Fibroblast of lung (primary cell): ENCODE measurements around the gene BGN. TPM values are rescaled to one million over a fixed set of nuclear protein-coding genes. Genes with fewer than 3 reads are reported as not detected.

ENCODE experiments used
- DNase-seq, 2 donors: peaks; one replicate each; pipeline versions ENCODE4 v3.0.0 to v3.0.0-alpha.2; 2010; ENCODE audit warnings: low read depth in 2 of 2
- H2AFZ ChIP-seq: 2 replicates; pipeline ENCODE4 v1.5.1; 2012; ENCODE audit warnings: low read length, control low read depth, inconsistent platforms
- H3K27ac ChIP-seq: 2 replicates; pipeline ENCODE4 v1.5.1; 2011; ENCODE audit warnings: low read length, control low read depth; ENCODE audit not compliant: insufficient read depth
- H3K27me3 ChIP-seq: 2 replicates; pipeline ENCODE4 v1.5.1; 2011; ENCODE audit warnings: mild to moderate bottlenecking, low read length; ENCODE audit not compliant: control insufficient read depth, insufficient read depth
- H3K36me3 ChIP-seq: 2 replicates; pipeline ENCODE4 v1.5.1; 2011; ENCODE audit warnings: low read length; ENCODE audit not compliant: control insufficient read depth, insufficient read depth
- H3K4me1 ChIP-seq: 2 replicates; pipeline ENCODE4 v1.5.1; 2011; ENCODE audit warnings: low read length; ENCODE audit not compliant: control insufficient read depth, insufficient read depth; ENCODE audit errors: extremely low read depth
- H3K4me2 ChIP-seq: 2 replicates; pipeline ENCODE4 v1.5.1; 2011; ENCODE audit warnings: low read length, control low read depth; ENCODE audit not compliant: insufficient read depth; ENCODE audit errors: extremely low read depth
- H3K4me3 ChIP-seq, 4 experiments: fragments of 200-600 bp in 1 of 4; sonication (generic) in 1 of 4; replicated peaks in 1 of 4; 2 replicates each; pipeline ENCODE4 v1.5.1; 2011 to 2016; ENCODE audit warnings: low read length in 4 of 4, low read depth in 3 of 4, mild to moderate bottlenecking in 3 of 4, control low read depth in 2 of 4, inconsistent platforms in 1 of 4, mixed read lengths in 1 of 4; ENCODE audit not compliant: insufficient read depth in 1 of 4; ENCODE audit errors: control extremely low read depth in 1 of 4
- H3K79me2 ChIP-seq: 2 replicates; pipeline ENCODE4 v1.5.1; 2012; ENCODE audit warnings: mild to moderate bottlenecking, low read length, inconsistent platforms; ENCODE audit not compliant: control insufficient read depth, insufficient read depth
- H3K9ac ChIP-seq: 2 replicates; pipeline ENCODE4 v1.5.1; 2011; ENCODE audit warnings: mild to moderate bottlenecking, low read length, control low read depth; ENCODE audit not compliant: insufficient read depth
- H3K9me3 ChIP-seq: 2 replicates; pipeline ENCODE4 v1.5.1; 2012; ENCODE audit warnings: low read depth, low read length; ENCODE audit not compliant: control insufficient read depth, insufficient read depth
- H4K20me1 ChIP-seq: 2 replicates; pipeline ENCODE4 v1.5.1; 2011; ENCODE audit warnings: low read length; ENCODE audit not compliant: control insufficient read depth, insufficient read depth; ENCODE audit errors: extremely low read depth
- EZH2 ChIP-seq: IDR thresholded peaks from 2 replicates; pipeline ENCODE4 v1.5.1; 2012; ENCODE audit warnings: low read length, control low read depth, mild to moderate bottlenecking; ENCODE audit errors: missing control alignments
- polyA plus RNA-seq, 2 donors: library from polyadenylated mRNA; depleted of rRNA in 1 of 2; stranded (reverse) in 1 of 2; unstranded in 1 of 2; fragments of >200 nt; gene quantifications; 2 replicates each; pipeline ENCODE4 v1.2.1, GENCODE V29; 2011 to 2012; ENCODE audit warnings: missing spikeins in 1 of 2
- total RNA-seq: library from RNA; depleted of rRNA; stranded (reverse); fragments of >200 nt; gene quantifications from 2 replicates; pipeline ENCODE4 v1.2.1, GENCODE V29; 2014
- TF ChIP-seq, protein P1 (sequence below), 2 donors: IDR thresholded peaks in 1 of 2; conservative IDR thresholded peaks in 1 of 2; 1 replicate in 1 of 2; 2 replicates in 1 of 2; pipeline ENCODE4 v1.5.1; 2011 to 2012; ENCODE audit warnings: low read length in 2 of 2, control low read depth in 1 of 2, inconsistent platforms in 1 of 2, low read depth in 1 of 2, mild to moderate bottlenecking in 1 of 2

BGN gene
- total and polyA plus RNA-seq, 2 donors (not counting 1 experiment from before 2014, with no cell fraction given), result 10.1 to 61.7 TPM

DNA sequence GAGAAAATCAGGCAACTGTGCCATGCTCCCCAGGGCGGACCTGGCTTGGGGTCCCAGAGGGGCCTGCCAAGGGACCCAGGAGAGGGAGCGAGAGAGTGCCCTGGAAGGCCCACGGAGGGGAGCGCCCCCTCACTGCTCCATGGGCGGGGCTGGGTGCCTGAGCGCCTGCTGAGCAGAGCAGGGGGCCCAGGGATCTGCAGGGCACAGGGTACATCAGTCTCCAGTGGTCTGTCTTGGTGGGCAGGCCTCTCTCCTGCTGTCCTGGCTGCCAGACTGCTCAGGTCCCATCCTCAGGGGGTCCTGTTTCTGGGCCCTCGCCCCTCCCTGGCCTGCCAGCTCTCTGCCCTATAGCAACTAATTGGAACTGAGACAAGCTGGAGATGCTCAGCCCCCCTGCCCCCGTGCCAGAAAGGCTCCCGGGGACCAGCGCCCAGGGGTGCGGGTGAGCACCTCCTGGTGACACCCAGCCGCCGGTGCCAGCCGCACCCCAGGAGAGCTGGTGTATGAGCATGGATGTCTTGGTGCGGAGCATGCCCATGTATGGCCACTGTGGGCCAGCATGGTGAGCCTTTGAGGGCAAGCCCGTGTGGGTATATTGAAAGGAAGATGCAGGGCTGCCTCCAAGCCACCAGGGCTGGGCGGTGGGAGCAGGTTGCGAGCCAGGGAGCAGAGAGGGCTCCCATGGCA lies 1.3 kb downstream of the BGN start:
- peaks cover 3% of the 10 kb centered on the region for H3K4me1 ChIP-seq
- DNase-seq, result no peak
- no peaks in the 10 kb centered on the region for H3K36me3 ChIP-seq
- TF ChIP-seq, protein P1, sequence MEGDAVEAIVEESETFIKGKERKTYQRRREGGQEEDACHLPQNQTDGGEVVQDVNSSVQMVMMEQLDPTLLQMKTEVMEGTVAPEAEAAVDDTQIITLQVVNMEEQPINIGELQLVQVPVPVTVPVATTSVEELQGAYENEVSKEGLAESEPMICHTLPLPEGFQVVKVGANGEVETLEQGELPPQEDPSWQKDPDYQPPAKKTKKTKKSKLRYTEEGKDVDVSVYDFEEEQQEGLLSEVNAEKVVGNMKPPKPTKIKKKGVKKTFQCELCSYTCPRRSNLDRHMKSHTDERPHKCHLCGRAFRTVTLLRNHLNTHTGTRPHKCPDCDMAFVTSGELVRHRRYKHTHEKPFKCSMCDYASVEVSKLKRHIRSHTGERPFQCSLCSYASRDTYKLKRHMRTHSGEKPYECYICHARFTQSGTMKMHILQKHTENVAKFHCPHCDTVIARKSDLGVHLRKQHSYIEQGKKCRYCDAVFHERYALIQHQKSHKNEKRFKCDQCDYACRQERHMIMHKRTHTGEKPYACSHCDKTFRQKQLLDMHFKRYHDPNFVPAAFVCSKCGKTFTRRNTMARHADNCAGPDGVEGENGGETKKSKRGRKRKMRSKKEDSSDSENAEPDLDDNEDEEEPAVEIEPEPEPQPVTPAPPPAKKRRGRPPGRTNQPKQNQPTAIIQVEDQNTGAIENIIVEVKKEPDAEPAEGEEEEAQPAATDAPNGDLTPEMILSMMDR (conservative IDR thresholded peaks at IDR 0.05 in 1 of 2, IDR thresholded peaks at IDR 0.05 in 1 of 2; ENCODE audit: low read depth in 1 of 2, low read length in 2 of 2), result no peak
- no peak for TF ChIP-seq EZH2
- H3K9ac ChIP-seq, result no peak overlapping the region
- H2AFZ ChIP-seq, result no peak overlapping the region
- no peaks in the 10 kb centered on the region for H3K9me3 ChIP-seq
- no peaks in the 10 kb centered on the region for H3K79me2 ChIP-seq
- no peak overlapping the region for H3K27ac ChIP-seq
- H3K27me3 ChIP-seq, result no peaks in the 10 kb centered on the region
- H3K4me3 ChIP-seq, result peak overlapping the region in 1 of 4 experiments; percentile 61
- peak overlapping the region; percentile 64 for H3K4me2 ChIP-seq
- no peaks in the 10 kb centered on the region for H4K20me1 ChIP-seq

DNA sequence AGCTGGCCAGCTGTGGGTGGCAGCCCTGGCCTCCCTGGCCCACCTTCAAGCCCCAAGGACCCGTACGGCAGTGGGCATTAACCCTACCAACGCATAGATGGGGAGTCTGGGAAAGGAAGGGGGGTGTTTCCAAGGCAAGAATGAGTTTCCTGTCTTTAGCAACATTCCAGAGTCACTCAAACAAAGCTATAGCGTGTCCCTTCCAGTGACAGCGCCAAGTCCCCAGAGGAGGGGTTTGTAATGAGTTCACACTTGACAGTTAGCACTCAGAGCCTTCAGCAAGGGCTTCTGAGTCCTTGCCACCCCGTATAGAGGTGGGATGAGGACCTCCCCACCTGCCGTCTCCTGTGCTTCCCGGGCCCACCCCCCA lies 1.8 kb downstream of the BGN start:
- Histone ChIP-seq H2AFZ (no peak overlapping the region), H3K27ac (no peak overlapping the region)

DNA sequence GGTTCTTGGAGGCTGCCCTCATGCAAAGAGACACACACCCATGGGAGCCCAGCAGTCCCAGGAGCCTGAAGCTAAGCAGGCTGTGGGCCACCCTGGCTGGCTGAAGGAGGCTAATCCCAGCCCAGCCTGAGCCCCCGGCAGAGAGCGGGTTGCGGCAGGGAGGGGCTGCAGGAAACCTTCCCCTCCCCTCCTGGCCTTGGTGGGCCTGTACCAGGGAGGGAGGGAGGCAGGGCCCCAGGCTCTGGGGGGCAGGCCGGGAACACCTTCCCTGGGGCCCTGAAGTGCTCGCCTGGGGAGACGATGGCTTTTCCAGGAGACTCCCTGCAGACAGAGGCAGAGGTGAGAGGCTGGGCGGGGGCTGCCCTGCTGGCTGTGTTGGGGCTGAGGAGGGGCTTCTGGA lies 3.7 kb downstream of the BGN start:
- Histone ChIP-seq H3K27ac (no peak overlapping the region), H3K4me3 (no peak overlapping the region), H3K9me3 (no peaks in the 10 kb centered on the region), H3K36me3 (no peaks in the 10 kb centered on the region), H4K20me1 (no peaks in the 10 kb centered on the region), H2AFZ (no peak overlapping the region), H3K4me1 (peaks cover 3% of the 10 kb centered on the region), H3K79me2 (no peaks in the 10 kb centered on the region), H3K27me3 (no peaks in the 10 kb centered on the region), H3K9ac (no peak overlapping the region), H3K4me2 (no peak overlapping the region)
- DNase-seq, result no peak
- TF ChIP-seq EZH2, result no peak
- TF ChIP-seq, protein P1 (conservative IDR thresholded peaks at IDR 0.05 in 1 of 2, IDR thresholded peaks at IDR 0.05 in 1 of 2; ENCODE audit: low read depth in 1 of 2, low read length in 2 of 2), result no peak

More for the DNA sequence above, 1.8 kb downstream of the BGN start:
- H3K36me3 ChIP-seq, result no peaks in the 10 kb centered on the region
- H3K4me3 ChIP-seq, result peak overlapping the region in 1 of 4 experiments; percentile 61
- H3K9me3 ChIP-seq, result no peaks in the 10 kb centered on the region
- no peaks in the 10 kb centered on the region for H3K79me2 ChIP-seq
- DNase-seq, result no peak
- no peak overlapping the region for H3K4me2 ChIP-seq
- no peaks in the 10 kb centered on the region for H4K20me1 ChIP-seq
- TF ChIP-seq, protein P1 (conservative IDR thresholded peaks at IDR 0.05 in 1 of 2, IDR thresholded peaks at IDR 0.05 in 1 of 2; ENCODE audit: low read depth in 1 of 2, low read length in 2 of 2), result no peak
- no peak for TF ChIP-seq EZH2
- peaks cover 3% of the 10 kb centered on the region for H3K4me1 ChIP-seq
- no peak overlapping the region for H3K9ac ChIP-seq
- H3K27me3 ChIP-seq, result no peaks in the 10 kb centered on the region
